ENCODE results near the gene TTC33. TPM values are rescaled to one million over a fixed set of nuclear protein-coding genes. Genes with fewer than 3 reads are reported as not detected.

TTC33 gene
- total RNA-seq, 1 donor from 2014 or later: 52.5 TPM

GRCh38 chr5:40720069-40720468 lies 35.7 kb downstream of the TTC33 start:
- Mint-ChIP-seq H3K4me1 (no peaks in the 10 kb centered on the region), H3K27ac (no peak overlapping the region), H3K4me3 (no peak overlapping the region), H3K9me3 (peaks cover 24% of the 10 kb centered on the region), H3K27me3 (ENCODE audit: insufficient read depth, low read depth) (peaks cover 2% of the 10 kb centered on the region), H3K36me3 (peaks cover 41% of the 10 kb centered on the region)
- no peak overlapping the region for H3K4me3 ChIP-seq
- H3K4me1 ChIP-seq: no peaks in the 10 kb centered on the region
- no peaks in the 10 kb centered on the region for H3K79me2 ChIP-seq (ENCODE audit: low read depth)
- H2AFZ ChIP-seq (replicated peaks): no peak overlapping the region
- no peak for DNase-seq (ENCODE audit: low spot score)
- no peak overlapping the region for H3K4me2 ChIP-seq
- H3K36me3 ChIP-seq: no peaks in the 10 kb centered on the region
- no peak for TF ChIP-seq EZH2 (IDR thresholded peaks at IDR 0.05)
- TF ChIP-seq CTCF (IDR thresholded peaks at IDR 0.05): no peak
- TF ChIP-seq EZH2phosphoT487 (IDR thresholded peaks at IDR 0.05): no peak
- no peaks in the 10 kb centered on the region for H4K20me1 ChIP-seq (ENCODE audit: low read depth)
- peaks cover 6% of the 10 kb centered on the region for H3K9me3 ChIP-seq (ENCODE audit: low read depth)
- no peaks in the 10 kb centered on the region for H3K27me3 ChIP-seq
- H3K9ac ChIP-seq: no peak overlapping the region
- H3K27ac ChIP-seq: no peak overlapping the region
- H3F3A ChIP-seq (ENCODE audit: low read depth): no peaks in the 10 kb centered on the region

- Histone ChIP-seq H3F3A (ENCODE audit: low read depth) (no peaks in the 10 kb centered on the region), H3K4me3 (no peak overlapping the region), H2AFZ (replicated peaks) (no peak overlapping the region), H3K9me3 (ENCODE audit: low read depth) (peaks cover 6% of the 10 kb centered on the region), H3K27ac (no peak overlapping the region), H3K9ac (no peak overlapping the region), H3K79me2 (ENCODE audit: low read depth) (no peaks in the 10 kb centered on the region), H3K4me2 (no peak overlapping the region), H3K4me1 (no peaks in the 10 kb centered on the region), H4K20me1 (ENCODE audit: low read depth) (no peaks in the 10 kb centered on the region), H3K36me3 (no peaks in the 10 kb centered on the region), H3K27me3 (no peaks in the 10 kb centered on the region)
- Mint-ChIP-seq H3K9me3 (peaks cover 17% of the 10 kb centered on the region), H3K4me1 (no peaks in the 10 kb centered on the region), H3K27me3 (ENCODE audit: insufficient read depth, low read depth) (peaks cover 2% of the 10 kb centered on the region), H3K4me3 (no peak overlapping the region), H3K27ac (no peak overlapping the region), H3K36me3 (peaks cover 35% of the 10 kb centered on the region)
- TF ChIP-seq EZH2phosphoT487 (IDR thresholded peaks at IDR 0.05) (no peak), CTCF (IDR thresholded peaks at IDR 0.05) (no peak), EZH2 (IDR thresholded peaks at IDR 0.05) (no peak)
- no peak for DNase-seq (ENCODE audit: low spot score)
Measured at GRCh38 chr5:40717281-40717680, 38.5 kb downstream of the TTC33 start.

- DNase-seq (ENCODE audit: low spot score): no peak
- Histone ChIP-seq H3K9me3 (ENCODE audit: low read depth) (peaks cover 4% of the 10 kb centered on the region), H3K9ac (no peak overlapping the region), H3K4me3 (no peak overlapping the region), H3K36me3 (no peaks in the 10 kb centered on the region), H3K4me1 (no peaks in the 10 kb centered on the region), H3K27me3 (no peaks in the 10 kb centered on the region), H3K79me2 (ENCODE audit: low read depth) (no peaks in the 10 kb centered on the region), H3K27ac (no peak overlapping the region), H4K20me1 (ENCODE audit: low read depth) (no peaks in the 10 kb centered on the region), H2AFZ (replicated peaks) (no peak overlapping the region), H3F3A (ENCODE audit: low read depth) (no peaks in the 10 kb centered on the region), H3K4me2 (no peak overlapping the region)
- peaks cover 36% of the 10 kb centered on the region for H3K36me3 Mint-ChIP-seq
- no peaks in the 10 kb centered on the region for H3K27me3 Mint-ChIP-seq (ENCODE audit: insufficient read depth, low read depth)
- H3K4me3 Mint-ChIP-seq: no peak overlapping the region
- no peaks in the 10 kb centered on the region for H3K4me1 Mint-ChIP-seq
- H3K9me3 Mint-ChIP-seq: peaks cover 17% of the 10 kb centered on the region
- TF ChIP-seq EZH2 (IDR thresholded peaks at IDR 0.05): no peak
- TF ChIP-seq CTCF (IDR thresholded peaks at IDR 0.05): no peak
- no peak for TF ChIP-seq EZH2phosphoT487 (IDR thresholded peaks at IDR 0.05)
- H3K27ac Mint-ChIP-seq: no peak overlapping the region
Measured at GRCh38 chr5:40716590-40716989, 39.2 kb downstream of the TTC33 start.
